AG10803 (cell line): ENCODE measurements around the gene CAPN13.
"Not testable (repeated sequence)": the region's sequence is repeated elsewhere in the genome, so short reads cannot be mapped to it uniquely, and the experiment has no call there.

Experiments used
- DNase-seq: peaks from one replicate; pipeline ENCODE4 v3.0.0; 2010; ENCODE audit warnings: low read depth
- H3K4me3 ChIP-seq: 2 replicates; pipeline ENCODE4 v1.5.1; 2011; ENCODE audit warnings: mild to moderate bottlenecking, low read length, control low read depth
- CTCF ChIP-seq: conservative IDR thresholded peaks from 2 replicates; pipeline ENCODE4 v1.5.1; 2011; ENCODE audit warnings: mild to moderate bottlenecking, low read length, control low read depth, inconsistent platforms

CAPN13 gene

GRCh38 chr2:30704309-30705020 lies 102.8 kb downstream of the CAPN13 start:
- TF ChIP-seq CTCF = no peak
- peak; percentile 16 for DNase-seq
- no peak overlapping the region for H3K4me3 ChIP-seq

GRCh38 chr2:30702694-30703093 lies 104.6 kb downstream of the CAPN13 start:
- DNase-seq = peak; percentile 31
- no peak for TF ChIP-seq CTCF
- no peak overlapping the region for H3K4me3 ChIP-seq

GRCh38 chr2:30701782-30702181 lies 105.5 kb downstream of the CAPN13 start:
- H3K4me3 ChIP-seq = no peak overlapping the region
- TF ChIP-seq CTCF = no peak
- DNase-seq = no peak

GRCh38 chr2:30697242-30698103 lies 109.8 kb downstream of the CAPN13 start:
- not testable (repeated sequence) for H3K4me3 ChIP-seq
- peak; percentile 25 for DNase-seq
- TF ChIP-seq CTCF = peak; percentile 27

GRCh38 chr2:30695749-30696148 lies 111.5 kb downstream of the CAPN13 start:
- no peak for DNase-seq
- TF ChIP-seq CTCF = no peak
- no peak overlapping the region for H3K4me3 ChIP-seq

GRCh38 chr2:30694286-30695055 lies 112.8 kb downstream of the CAPN13 start:
- DNase-seq = peak; percentile 68
- no peak for TF ChIP-seq CTCF
- H3K4me3 ChIP-seq = no peak overlapping the region
